ENCODE data around the gene TREM1. TPM values are rescaled to one million over a fixed set of nuclear protein-coding genes. Genes with fewer than 3 reads are reported as not detected.
"Not testable (repeated sequence)": the region's sequence is repeated elsewhere in the genome, so short reads cannot be mapped to it uniquely, and the experiment has no call there.

The TREM1 gene
- polyA plus RNA-seq, 3 donors: 0.22 to 12.9 (median 4.3) TPM

DNA sequence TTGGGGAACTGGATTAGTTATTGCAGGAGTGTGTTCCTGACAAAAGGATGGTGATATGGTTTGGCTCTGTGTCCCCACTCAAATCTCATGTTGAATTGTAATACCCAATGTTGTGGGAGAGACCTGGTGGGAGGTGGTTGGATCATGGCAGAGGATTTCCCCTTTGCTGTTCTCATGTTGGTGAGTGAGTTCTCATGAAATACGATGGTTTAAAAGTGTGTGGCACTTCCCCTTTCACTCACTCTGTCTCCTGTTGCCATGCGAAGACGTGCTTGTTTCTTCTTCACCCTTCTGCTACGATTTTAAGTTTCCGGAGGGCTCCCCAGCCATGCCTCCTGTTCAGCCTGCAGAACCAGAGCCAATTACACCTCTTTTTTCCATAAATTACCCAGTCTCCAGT, 16.2 kb upstream of the TREM1 start:
- WGBS, 3 donors: 55 to 77% (median 63%) methylated on average over 5 of the region's 5 CpGs

DNA sequence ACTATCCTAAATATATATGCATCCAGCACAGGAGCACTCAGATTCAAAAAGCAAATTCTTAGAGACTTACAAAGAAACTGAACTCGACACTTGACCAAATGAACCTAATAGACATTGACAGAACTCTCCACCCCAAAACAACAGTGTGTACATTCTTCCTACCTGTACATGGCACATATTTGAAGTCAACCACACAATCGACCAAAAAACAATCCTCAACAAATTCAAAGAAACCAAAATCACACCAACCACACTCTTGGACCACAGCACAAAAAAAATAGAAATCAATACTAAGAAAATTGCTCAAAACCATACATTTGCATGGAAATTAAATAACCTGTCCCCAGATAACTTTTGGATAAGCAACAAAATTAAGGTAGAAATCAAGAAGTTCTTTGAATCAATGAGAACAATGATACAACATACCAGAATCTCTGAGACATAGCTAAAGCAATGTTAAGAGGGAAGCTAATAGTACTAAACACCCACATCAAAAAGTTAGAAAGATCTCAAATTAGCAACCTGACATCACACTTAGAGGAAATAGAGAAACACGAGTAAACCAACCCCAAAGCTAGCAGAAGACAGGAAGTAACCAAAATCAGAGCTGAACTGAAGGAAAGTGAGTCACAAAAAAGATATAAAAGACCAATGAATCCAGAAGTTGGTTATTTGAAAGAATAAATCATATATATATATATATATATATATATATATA, 12.5 kb upstream of the TREM1 start:
- no peak overlapping the region for H3K27ac ChIP-seq (ENCODE audit: low read depth, low read length)
- 51 to 55% (median 55%) methylated on average over 3 of the region's 3 CpGs for WGBS, 3 donors

More for the DNA sequence above, 16.2 kb upstream of the TREM1 start:
- H3K27ac ChIP-seq (ENCODE audit: low read depth, low read length): no peak overlapping the region

DNA sequence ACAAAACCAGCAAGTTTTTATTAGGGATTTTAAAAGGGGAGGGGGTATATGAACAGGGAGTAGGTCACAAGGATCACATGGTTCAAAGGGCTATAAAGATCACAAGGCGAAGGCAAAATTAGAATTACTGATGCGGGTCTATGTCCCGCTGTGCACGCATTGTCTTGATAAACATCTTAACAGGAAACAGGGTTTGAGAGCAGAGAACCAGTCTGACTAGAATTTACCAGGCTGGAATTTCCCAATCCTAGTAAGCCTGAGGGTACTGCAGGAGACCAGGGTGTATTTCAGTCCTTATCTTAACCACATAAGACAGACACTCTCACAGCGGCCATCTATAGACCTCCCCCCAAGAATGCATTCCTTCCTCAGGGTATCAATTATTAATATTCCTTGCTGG, 10.8 kb upstream of the TREM1 start:
- H3K27ac ChIP-seq (ENCODE audit: low read depth, low read length): not testable (repeated sequence)
- WGBS, 3 donors: 65 to 79% (median 71%) methylated on average over 5 of the region's 5 CpGs

DNA sequence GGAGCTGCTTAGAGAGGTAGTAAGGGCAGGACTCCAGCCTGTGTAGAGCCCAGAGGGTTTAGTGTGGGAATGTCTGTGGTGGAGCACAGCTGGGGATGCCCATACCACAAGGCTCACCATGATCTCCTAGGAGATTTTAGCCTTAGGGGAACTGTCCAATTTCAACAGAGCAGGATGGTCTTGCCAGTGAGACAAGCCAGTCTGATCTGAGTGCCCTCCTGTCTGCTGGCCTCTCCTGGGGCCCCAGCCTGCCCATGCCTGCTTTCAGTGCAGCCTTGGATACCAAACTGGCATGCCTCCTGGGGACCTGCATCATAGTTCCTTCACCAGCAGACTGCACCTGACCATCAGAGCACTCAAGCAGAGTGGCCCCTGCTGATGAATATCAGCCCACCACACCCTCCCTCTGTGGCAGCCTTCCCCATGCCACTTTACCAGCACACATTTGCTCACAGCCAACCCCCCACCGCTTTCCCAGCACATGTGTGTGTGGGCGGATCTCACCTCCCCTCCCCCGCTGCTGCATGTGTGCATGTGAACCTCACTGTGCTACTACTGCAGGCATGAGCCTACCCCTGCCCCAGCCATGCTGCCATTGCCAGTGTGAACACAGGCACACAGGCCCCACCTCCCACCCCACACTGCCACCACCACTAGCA, 7.9 kb upstream of the TREM1 start:
- 77 to 95% (median 93%) methylated on average over 3 of the region's 3 CpGs for WGBS, 3 donors

GRCh38 chr6:41291717-41292116, 5.2 kb upstream of the TREM1 start:
- WGBS, 3 donors: 25 to 66% (median 45%) methylated on average over 1 of the region's 1 CpG
- H3K27ac ChIP-seq (ENCODE audit: low read depth, low read length): no peak overlapping the region

More for the DNA sequence above, 7.9 kb upstream of the TREM1 start:
- H3K27ac ChIP-seq (ENCODE audit: low read depth, low read length): no peak overlapping the region

DNA sequence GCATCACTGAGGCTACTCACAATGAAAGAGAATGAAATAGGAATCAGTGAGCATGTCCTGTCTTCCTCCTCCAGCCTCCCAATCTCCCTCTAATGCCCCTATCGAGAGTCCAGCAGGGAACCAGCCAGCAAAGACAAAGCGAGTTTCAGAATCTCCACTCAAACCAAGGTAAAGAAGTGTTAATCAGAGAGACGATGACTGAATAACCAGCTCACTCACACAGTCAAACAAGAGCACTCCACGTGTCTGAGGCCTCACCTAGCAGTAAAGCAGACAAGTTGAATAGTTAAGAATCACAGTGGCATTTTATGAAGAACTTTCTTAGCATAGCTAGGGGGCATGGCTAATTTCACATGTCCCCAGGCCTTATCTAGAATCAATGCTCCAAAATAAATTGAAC, 3.3 kb upstream of the TREM1 start:
- H3K27ac ChIP-seq (ENCODE audit: low read depth, low read length): no peak overlapping the region
- 83 to 89% (median 85%) methylated on average over 4 of the region's 4 CpGs for WGBS, 3 donors

- H3K27ac ChIP-seq (ENCODE audit: low read depth, low read length): no peak overlapping the region
- 70 to 93% (median 73%) methylated on average over 2 of the region's 2 CpGs for WGBS, 3 donors
Observed at GRCh38 chr6:41288754-41289129, 2.3 kb upstream of the TREM1 start.

DNA sequence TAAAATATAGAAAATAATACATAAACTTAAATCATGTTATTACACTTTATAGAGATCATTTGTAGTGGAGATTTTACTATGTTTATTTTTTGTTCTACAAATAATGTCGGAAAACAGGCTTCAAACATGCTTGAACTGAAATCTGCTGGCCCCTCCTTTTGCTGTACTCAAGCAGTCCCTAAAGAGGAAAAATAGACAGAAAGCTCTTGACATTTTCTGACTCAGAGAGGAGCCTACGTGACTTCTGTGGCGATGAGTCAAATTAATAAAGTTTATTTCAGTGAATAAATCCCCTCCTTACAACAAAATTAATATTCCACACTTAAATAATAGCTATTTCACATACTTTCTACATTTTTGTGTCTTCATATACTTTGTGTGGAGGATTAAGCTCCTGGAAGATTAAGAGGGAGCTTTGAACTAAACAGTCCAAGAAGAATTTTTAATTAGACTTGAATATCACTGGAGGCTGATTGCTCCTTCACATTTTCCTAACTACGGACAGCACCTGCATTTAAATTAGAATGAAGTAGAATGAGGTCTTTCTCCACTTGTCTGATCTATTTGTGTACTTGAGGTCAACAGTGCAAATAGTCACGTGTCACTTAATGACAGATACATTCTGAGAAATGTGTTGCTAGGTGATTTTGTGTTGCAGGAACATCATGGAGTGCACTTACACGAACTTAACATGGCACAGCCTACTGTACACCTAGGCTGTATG, 1.7 kb upstream of the TREM1 start:
- 52 to 58% (median 54%) methylated on average over 6 of the region's 6 CpGs for WGBS, 3 donors

DNA sequence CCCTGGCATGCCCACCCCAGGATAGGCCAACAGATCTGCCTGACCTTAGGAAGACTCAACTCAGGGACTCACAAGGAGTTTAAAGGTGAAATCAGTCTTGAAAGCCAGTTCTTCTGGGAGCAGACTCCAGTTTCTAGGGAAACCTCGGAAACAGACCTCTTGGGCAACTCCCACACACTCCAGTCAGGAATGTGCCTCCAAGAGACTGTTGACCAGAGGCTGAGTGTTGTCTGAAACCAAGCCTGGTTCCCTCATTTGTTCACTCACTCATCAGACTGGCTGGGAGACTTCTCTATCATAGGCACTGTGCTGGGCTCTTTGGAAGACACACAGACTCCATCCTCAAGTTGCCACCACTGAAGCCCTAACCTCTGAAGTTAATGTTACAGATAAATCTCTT, 1.8 kb downstream of the TREM1 start:
- WGBS, 3 donors: 25 to 74% (median 71%) methylated on average over 1 of the region's 1 CpG
- no peak overlapping the region for H3K27ac ChIP-seq (ENCODE audit: low read depth, low read length)

More for the DNA sequence above, 1.7 kb upstream of the TREM1 start:
- no peak overlapping the region for H3K27ac ChIP-seq (ENCODE audit: low read depth, low read length)

GRCh38 chr6:41283600-41283999, 2.9 kb downstream of the TREM1 start:
- H3K27ac ChIP-seq (ENCODE audit: low read depth, low read length): no peak overlapping the region
- 69 to 85% (median 74%) methylated on average over 3 of the region's 3 CpGs for WGBS, 3 donors

DNA sequence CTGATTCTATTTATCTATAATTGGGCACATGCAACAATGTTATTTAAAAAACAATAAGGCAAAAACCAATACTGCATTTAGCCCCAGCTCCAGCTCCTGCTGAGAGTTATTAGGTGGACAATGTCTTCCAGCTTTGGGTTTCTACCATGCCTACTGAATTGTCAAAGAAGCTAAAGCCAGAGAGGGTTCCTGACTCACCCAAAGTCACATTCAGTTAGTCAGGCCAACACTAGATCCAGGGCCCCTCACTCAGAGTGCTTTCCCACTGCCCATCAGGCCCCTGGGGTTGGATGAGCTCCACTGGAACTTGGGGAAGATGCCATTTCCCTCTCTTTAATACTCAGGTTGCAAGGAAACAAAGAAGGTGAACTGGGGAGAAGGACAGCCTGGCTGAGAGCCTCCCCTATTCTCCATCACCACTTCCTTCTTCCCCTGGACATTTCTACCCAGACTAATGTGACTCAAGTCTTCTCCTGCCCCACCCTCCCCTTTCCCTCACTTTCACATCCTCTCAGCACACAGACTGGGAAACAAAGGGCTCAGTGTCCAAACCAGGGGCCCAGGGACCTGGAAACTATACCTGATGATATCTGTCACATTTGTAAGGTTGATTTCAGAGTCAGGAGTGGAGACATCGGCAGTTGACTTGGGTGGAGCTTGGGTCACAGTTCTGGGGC, 6.0 kb downstream of the TREM1 start:
- WGBS, 3 donors: 52 to 82% (median 69%) methylated on average over 1 of the region's 1 CpG
- no peak overlapping the region for H3K27ac ChIP-seq (ENCODE audit: low read depth, low read length)

DNA sequence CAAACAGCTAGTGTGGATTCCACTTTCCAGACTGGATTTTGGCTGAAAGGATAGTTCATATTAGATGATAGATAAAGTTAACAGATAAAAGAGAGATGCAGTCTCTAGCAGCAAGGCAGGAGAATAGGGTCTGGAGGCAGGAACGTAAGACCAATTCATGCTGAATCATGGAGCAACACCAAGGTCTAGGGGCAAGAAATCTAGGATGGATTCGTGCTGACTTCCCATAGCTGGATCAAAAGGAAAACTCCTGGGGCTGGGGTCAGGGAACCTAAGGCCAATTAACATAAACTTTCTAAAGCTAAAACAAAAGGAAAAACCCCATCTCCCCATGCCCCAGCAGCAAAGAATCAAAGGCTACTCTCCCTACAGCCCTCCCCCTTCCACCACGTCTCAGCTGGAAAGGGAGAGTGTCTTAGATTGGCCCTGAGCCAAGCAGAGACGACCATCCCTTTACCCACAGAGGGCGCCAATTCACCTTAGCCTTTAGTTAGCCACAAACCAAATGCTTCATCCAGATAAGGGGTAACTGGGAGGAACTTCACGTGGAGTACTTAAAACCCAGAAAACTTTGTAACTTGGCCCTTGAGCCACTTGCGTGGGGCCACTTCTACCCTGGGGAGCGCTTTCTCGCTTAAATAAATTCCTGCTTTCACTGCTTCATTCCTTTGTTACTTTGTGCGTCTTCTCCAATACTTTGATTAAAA, 7.6 kb downstream of the TREM1 start:
- WGBS, 3 donors: 20 to 34% (median 23%) methylated on average over 10 of the region's 10 CpGs
- no peak overlapping the region for H3K27ac ChIP-seq (ENCODE audit: low read depth, low read length)

DNA sequence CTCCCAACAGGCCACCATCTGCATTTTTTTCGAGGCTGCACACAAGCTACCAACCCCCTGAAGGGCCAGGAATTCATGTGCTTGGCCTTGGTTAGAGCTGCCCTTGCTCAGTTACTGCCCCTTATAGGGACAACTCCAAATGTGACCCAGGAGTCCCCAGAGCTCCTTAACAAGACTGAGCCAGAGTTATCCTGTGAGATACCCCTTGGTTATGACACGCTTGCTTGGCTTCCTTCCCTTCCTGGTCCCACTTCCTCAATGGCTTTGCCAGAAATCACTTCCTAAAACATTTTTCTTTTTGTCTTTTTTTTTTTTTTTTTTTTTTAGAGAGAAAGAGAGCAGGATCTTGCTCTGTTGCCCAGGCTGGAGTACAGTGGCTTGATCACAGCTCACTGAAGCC, 8.9 kb downstream of the TREM1 start:
- H3K27ac ChIP-seq (ENCODE audit: low read depth, low read length): no peak overlapping the region
- WGBS, 3 donors: 55 to 75% (median 55%) methylated on average over 2 of the region's 2 CpGs

DNA sequence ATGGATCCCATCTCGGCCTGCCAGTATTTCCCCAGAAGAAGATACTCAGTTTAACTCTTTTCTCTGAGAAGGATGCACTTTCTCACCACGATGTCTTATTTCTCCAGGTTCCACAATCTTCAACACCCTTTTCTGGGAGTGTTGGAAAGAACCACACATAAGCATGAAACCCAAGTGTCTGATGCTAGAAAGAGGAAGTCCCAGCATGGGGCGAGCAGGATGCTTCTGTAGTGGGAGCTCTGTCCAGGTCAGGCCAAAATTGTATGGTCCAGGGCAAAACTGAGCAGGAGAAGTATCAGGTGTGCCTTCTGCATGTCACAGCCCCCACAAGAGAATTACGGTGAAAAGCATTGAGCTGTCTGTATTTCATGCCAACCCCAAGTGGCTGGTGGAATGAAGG, 11.0 kb downstream of the TREM1 start:
- H3K27ac ChIP-seq (ENCODE audit: low read depth, low read length): no peak overlapping the region
- 71 to 79% (median 74%) methylated on average over 4 of the region's 4 CpGs for whole genome bisulfite sequencing, 3 donors

- 79 to 94% (median 89%) methylated on average over 2 of the region's 2 CpGs for WGBS, 3 donors
- no peak overlapping the region for H3K27ac ChIP-seq (ENCODE audit: low read depth, low read length)
Observed at GRCh38 chr6:41274256-41274655, 12.2 kb downstream of the TREM1 start.

- no peak overlapping the region for H3K27ac ChIP-seq (ENCODE audit: low read depth, low read length)
- 77 to 82% (median 79%) methylated on average over 5 of the region's 5 CpGs for WGBS, 3 donors
Observed at GRCh38 chr6:41273714-41274113, 12.8 kb downstream of the TREM1 start.

GRCh38 chr6:41272591-41273240, 13.8 kb downstream of the TREM1 start:
- 82 to 97% (median 83%) methylated on average over 5 of the region's 5 CpGs for WGBS, 3 donors
- H3K27ac ChIP-seq (ENCODE audit: low read depth, low read length): no peak overlapping the region

GRCh38 chr6:41271901-41272395, 14.5 kb downstream of the TREM1 start:
- no peak overlapping the region for H3K27ac ChIP-seq (ENCODE audit: low read depth, low read length)

More at GRCh38 chr6:41271901-41272395, 14.5 kb downstream of the TREM1 start:
- 31 to 78% (median 45%) methylated on average over 6 to 7 of the region's 7 CpGs for WGBS, 3 donors
